ENCODE results near the gene MEIOSIN. TPM values are rescaled to one million over a fixed set of nuclear protein-coding genes. Genes with fewer than 3 reads are reported as not detected.
A peak's percentile ranks its signal among the peaks of the same experiment; 100 is the strongest.

Gene MEIOSIN
- total RNA-seq, 5 donors from 2014 or later (not counting 1 experiment from before 2014, with no cell fraction given) = not detected

- Histone ChIP-seq H3K27ac (ENCODE audit: low read length) (no peak overlapping the region), H3K36me3 (ENCODE audit: control insufficient read depth in 2 of 2, extremely low read depth in 1 of 2, insufficient read depth in 1 of 2, low read length in 1 of 2) (peaks cover 6 to 9% of the 10 kb centered on the region in 2 donors), H3K4me3 (ENCODE audit: control insufficient read depth in 1 of 2, extremely low read depth in 1 of 2, low read length in 1 of 2) (peak overlapping the region; percentile 25 to 35), H3K4me1 (ENCODE audit: control insufficient read depth in 1 of 2, extremely low read depth in 1 of 2, insufficient read depth in 2 of 2, low read length in 2 of 2) (peaks cover 0 to 21% of the 10 kb centered on the region in 2 experiments), H3K9me3 (no peaks in the 10 kb centered on the region), H3K27me3 (replicated peaks in 1 of 2; ENCODE audit: control insufficient read depth in 2 of 2, extremely low read depth in 1 of 2, insufficient read depth in 2 of 2, low read length in 1 of 2) (peaks cover 0 to 66% of the 10 kb centered on the region in 2 experiments)
- peak; percentile 38 to 84 (median 70) for DNase-seq
- H3K27me3 Mint-ChIP-seq = peaks cover 13 to 28% of the 10 kb centered on the region in 2 donors
- ChIA-PET POLR2A (no interaction called here), CTCF (interaction anchor here (0.5 to 1.2 kb wide), 6 partner anchors 10 to 662 kb away, joined by 3 to 20 read pairs (median 4); partner anchors contain the start of genes DMWD (in 1 of the 2) and SIX5 (in 1 of the 2))
- no peaks in the 10 kb centered on the region for H3K9me3 Mint-ChIP-seq
- peak overlapping the region in 1 of 2 donors; percentile 80 for H3K27ac Mint-ChIP-seq
- WGBS (ENCODE audit: insufficient coverage) = 2% methylated on average over 31 of the region's 48 CpGs
- H3K4me1 Mint-ChIP-seq = peaks cover 21 to 24% (median 23%) of the 10 kb centered on the region in 3 donors
- ATAC-seq (replicated peaks in 1 of 4) = peak; percentile 77 to 88 (median 81)
- peaks cover 15% of the 10 kb centered on the region for H3K36me3 Mint-ChIP-seq
- H3K4me3 Mint-ChIP-seq = peak overlapping the region; percentile 67 to 77 (median 68)
Measured at GRCh38 chr19:45779231-45780145, 46.2 kb downstream of the MEIOSIN start.

- no peak overlapping the region for H3K27ac Mint-ChIP-seq
- peaks cover 21 to 24% (median 23%) of the 10 kb centered on the region in 3 donors for H3K4me1 Mint-ChIP-seq
- H3K9me3 ChIP-seq = no peaks in the 10 kb centered on the region
- peaks cover 0 to 71% of the 10 kb centered on the region in 2 experiments for H3K27me3 ChIP-seq (replicated peaks in 1 of 2; ENCODE audit: control insufficient read depth in 2 of 2, extremely low read depth in 1 of 2, insufficient read depth in 2 of 2, low read length in 1 of 2)
- H3K4me3 Mint-ChIP-seq = peak overlapping the region in 1 of 3 donors; percentile 77
- H3K36me3 Mint-ChIP-seq = peaks cover 15% of the 10 kb centered on the region
- H3K27me3 Mint-ChIP-seq = peaks cover 13 to 28% of the 10 kb centered on the region in 2 donors
- POLR2A ChIA-PET = interaction anchor here in 1 of 2 donors (0.6 kb wide), 1 partner anchor 13 kb away, joined by 4 read pairs; the partner anchor contains the start of gene DMWD
- CTCF ChIA-PET = no interaction called here
- no peaks in the 10 kb centered on the region for H3K9me3 Mint-ChIP-seq
- H3K36me3 ChIP-seq (ENCODE audit: control insufficient read depth in 2 of 2, extremely low read depth in 1 of 2, insufficient read depth in 1 of 2, low read length in 1 of 2) = peaks cover 6 to 9% of the 10 kb centered on the region in 2 donors
- H3K27ac ChIP-seq (ENCODE audit: low read length) = no peak overlapping the region
- DNase-seq (no peak), ATAC-seq (replicated peaks in 1 of 4) (no peak)
- H3K4me1 ChIP-seq (ENCODE audit: control insufficient read depth in 1 of 2, extremely low read depth in 1 of 2, insufficient read depth in 2 of 2, low read length in 2 of 2) = peaks cover 0 to 21% of the 10 kb centered on the region in 2 experiments
- 60% methylated on average over 2 of the region's 4 CpGs for WGBS (ENCODE audit: insufficient coverage)
- no peak overlapping the region for H3K4me3 ChIP-seq (ENCODE audit: control insufficient read depth in 1 of 2, extremely low read depth in 1 of 2, low read length in 1 of 2)
Measured at GRCh38 chr19:45780146-45780447, 46.9 kb downstream of the MEIOSIN start.

GRCh38 chr19:45780448-45781213, 47.4 kb downstream of the MEIOSIN start:
- Mint-ChIP-seq H3K27me3 (peaks cover 13 to 28% of the 10 kb centered on the region in 2 donors), H3K4me1 (peaks cover 21 to 24% (median 23%) of the 10 kb centered on the region in 3 donors), H3K9me3 (no peaks in the 10 kb centered on the region), H3K36me3 (peaks cover 15% of the 10 kb centered on the region), H3K27ac (no peak overlapping the region), H3K4me3 (no peak overlapping the region)
- Histone ChIP-seq H3K4me3 (ENCODE audit: control insufficient read depth in 1 of 2, extremely low read depth in 1 of 2, low read length in 1 of 2) (no peak overlapping the region), H3K4me1 (ENCODE audit: control insufficient read depth in 1 of 2, extremely low read depth in 1 of 2, insufficient read depth in 2 of 2, low read length in 2 of 2) (peaks cover 0 to 21% of the 10 kb centered on the region in 2 experiments), H3K27me3 (replicated peaks in 1 of 2; ENCODE audit: control insufficient read depth in 2 of 2, extremely low read depth in 1 of 2, insufficient read depth in 2 of 2, low read length in 1 of 2) (peaks cover 0 to 75% of the 10 kb centered on the region in 2 experiments), H3K27ac (ENCODE audit: low read length) (no peak overlapping the region), H3K36me3 (ENCODE audit: control insufficient read depth in 2 of 2, extremely low read depth in 1 of 2, insufficient read depth in 1 of 2, low read length in 1 of 2) (peaks cover 6 to 9% of the 10 kb centered on the region in 2 donors), H3K9me3 (no peaks in the 10 kb centered on the region)
- ChIA-PET CTCF (no interaction called here), POLR2A (interaction anchor here in 1 of 2 donors (0.6 kb wide), 1 partner anchor 12 kb away, joined by 4 read pairs; the partner anchor contains the start of gene DMWD)
- no peak for ATAC-seq (replicated peaks in 1 of 4)
- DNase-seq = no peak
- WGBS (ENCODE audit: insufficient coverage) = 61% methylated on average over 3 of the region's 13 CpGs

GRCh38 chr19:45781214-45782161, 48.2 kb downstream of the MEIOSIN start:
- ATAC-seq (replicated peaks in 1 of 4) (no peak), DNase-seq (no peak)
- Mint-ChIP-seq H3K4me3 (no peak overlapping the region), H3K4me1 (peaks cover 21 to 24% (median 23%) of the 10 kb centered on the region in 3 donors), H3K27ac (no peak overlapping the region), H3K9me3 (no peaks in the 10 kb centered on the region), H3K27me3 (peaks cover 13 to 28% of the 10 kb centered on the region in 2 donors), H3K36me3 (peaks cover 19% of the 10 kb centered on the region)
- WGBS (ENCODE audit: insufficient coverage) = 80% methylated on average over 9 of the region's 17 CpGs
- H3K36me3 ChIP-seq (ENCODE audit: control insufficient read depth in 2 of 2, extremely low read depth in 1 of 2, insufficient read depth in 1 of 2, low read length in 1 of 2) = peaks cover 10 to 13% of the 10 kb centered on the region in 2 donors
- no peak overlapping the region for H3K4me3 ChIP-seq (ENCODE audit: control insufficient read depth in 1 of 2, extremely low read depth in 1 of 2, low read length in 1 of 2)
- ChIA-PET POLR2A (no interaction called here), CTCF (interaction anchor here in 1 of 2 donors (1.2 kb wide), 1 partner anchor 12 kb away, joined by 3 read pairs; the partner anchor contains the start of gene SIX5)
- no peak overlapping the region for H3K27ac ChIP-seq (ENCODE audit: low read length)
- H3K27me3 ChIP-seq (replicated peaks in 1 of 2; ENCODE audit: control insufficient read depth in 2 of 2, extremely low read depth in 1 of 2, insufficient read depth in 2 of 2, low read length in 1 of 2) = peaks cover 0 to 76% of the 10 kb centered on the region in 2 experiments
- H3K4me1 ChIP-seq (ENCODE audit: control insufficient read depth in 1 of 2, extremely low read depth in 1 of 2, insufficient read depth in 2 of 2, low read length in 2 of 2) = peaks cover 0 to 21% of the 10 kb centered on the region in 2 experiments
- H3K9me3 ChIP-seq = no peaks in the 10 kb centered on the region

DNA sequence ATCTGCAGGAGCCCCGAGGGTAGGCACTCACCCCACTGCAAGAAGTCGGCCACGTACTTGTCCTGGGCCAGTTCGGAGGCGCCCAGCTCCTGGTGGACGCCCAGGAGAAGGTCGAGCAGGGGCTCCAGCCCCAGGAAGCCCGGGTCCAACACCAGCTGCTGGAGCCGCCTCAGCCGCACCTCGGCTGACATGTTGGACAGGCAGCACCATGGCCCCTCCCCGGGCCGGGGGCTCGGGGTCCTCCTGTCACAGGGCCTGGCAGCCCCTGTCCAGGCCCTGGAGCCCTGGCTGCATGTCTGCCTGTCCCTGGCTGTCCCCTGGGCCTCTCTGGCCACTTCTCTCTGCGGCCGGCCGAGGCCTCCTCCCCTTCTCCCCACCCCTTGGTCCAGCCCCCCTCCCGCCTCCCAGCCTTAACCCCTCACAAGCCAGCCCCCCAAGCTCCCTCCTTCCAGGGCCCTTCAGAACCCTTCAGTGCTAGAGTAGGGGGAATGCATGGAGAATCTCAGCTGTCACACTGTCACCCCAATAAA, 49.0 kb downstream of the MEIOSIN start, which contains the start of gene DMPK:
Gene DMPK (minus strand): TSS at position 329 of the 530 bp plus-strand sequence. CDS start 138 bp downstream, at position 191.
- ATAC-seq (replicated peaks in 1 of 4) (no peak), DNase-seq (no peak)
- ChIA-PET POLR2A (interaction anchor here in 1 of 2 donors (0.6 kb wide), 2 partner anchors 37 to 75 kb away, joined by 3 to 5 read pairs; no protein-coding TSS in a partner anchor), CTCF (interaction anchor here (0.5 to 1.5 kb wide), 7 partner anchors 11 to 691 kb away, joined by 3 to 6 read pairs (median 4); partner anchors contain the start of gene SIX5 (in 1 of the 2))
- Mint-ChIP-seq H3K4me3 (no peak within 1 kb of the TSS), H3K27ac (no peak within 1 kb of the TSS), H3K27me3 (peaks cover 13 to 25% of the 10 kb centered on the region in 2 donors), H3K4me1 (peaks cover 21 to 23% (median 21%) of the 10 kb centered on the region in 3 donors), H3K36me3 (peaks cover 20% of the 10 kb centered on the region), H3K9me3 (no peaks in the 10 kb centered on the region)
- no peaks in the 10 kb centered on the region for H3K9me3 ChIP-seq
- peaks cover 0 to 75% of the 10 kb centered on the region in 2 experiments for H3K27me3 ChIP-seq (replicated peaks in 1 of 2; ENCODE audit: control insufficient read depth in 2 of 2, extremely low read depth in 1 of 2, insufficient read depth in 2 of 2, low read length in 1 of 2)
- H3K27ac ChIP-seq (ENCODE audit: low read length) = no peak within 1 kb of the TSS
- H3K4me1 ChIP-seq (ENCODE audit: control insufficient read depth in 1 of 2, extremely low read depth in 1 of 2, insufficient read depth in 2 of 2, low read length in 2 of 2) = peaks cover 0 to 21% of the 10 kb centered on the region in 2 experiments
- peaks cover 7 to 14% of the 10 kb centered on the region in 2 donors for H3K36me3 ChIP-seq (ENCODE audit: control insufficient read depth in 2 of 2, extremely low read depth in 1 of 2, insufficient read depth in 1 of 2, low read length in 1 of 2)
- no peak within 1 kb of the TSS for H3K4me3 ChIP-seq (ENCODE audit: control insufficient read depth in 1 of 2, extremely low read depth in 1 of 2, low read length in 1 of 2)
- 68% methylated on average over 14 of the region's 18 CpGs for WGBS (ENCODE audit: insufficient coverage)
